HepG2 (cell line): ENCODE measurements around the gene AKIP1. TPM values are rescaled to one million over a fixed set of nuclear protein-coding genes. Genes with fewer than 3 reads are reported as not detected.

ENCODE experiments used
- ATAC-seq: fragments of 200-7000 bp; cut with Tn5 transposase; 3 replicates; pipeline ENCODE4 v1.9.1; 2020; ENCODE audit warnings: mild to moderate bottlenecking, moderate library complexity
- BruUV-seq: library from RNA; stranded (reverse); fragments of 400-500 nt; replicated peaks from 2 replicates; lab custom pipeline; 2021; lab: Mats Ljungman, UMichigan
- CTCF ChIA-PET: fragments of 300-600 bp; formaldehyde crosslinking; extraction: SDS; loops from one replicate; lab custom pipeline; 2021; ENCODE audit warnings: low total read pairs, inconsistent platforms, low intra/inter-chr PET ratio; lab: Yijun Ruan, JAX
- POLR2A ChIA-PET: fragments of 350-600 bp; sonication (Branson Sonifier 250); formaldehyde crosslinking; loops from one replicate; lab custom pipeline; 2020; ENCODE audit warnings: antibody characterized with exemption, inconsistent platforms; lab: Yijun Ruan, JAX
- DNase-seq: peaks from one replicate; pipeline ENCODE4 v3.0.0-alpha.2; 2015; ENCODE audit warnings: low spot score
- FAIRE-seq: peaks from 3 replicates; lab custom pipeline; 2011; peaks lifted over from hg19 to GRCh38; lab: Jason Lieb, UNC
- H2AFZ ChIP-seq: one replicate; pipeline ENCODE4 v1.6.1; 2011; ENCODE audit warnings: low read length, inconsistent platforms
- H3K27ac ChIP-seq: fragments of 300-600 bp; 3 replicates; pipeline ENCODE4 v1.8.0; 2011; ENCODE audit warnings: mixed run types, mild to moderate bottlenecking, mixed read lengths, low read length, inconsistent platforms; ENCODE audit not compliant: insufficient read depth; ENCODE audit errors: extremely low read length
- H3K27me3 ChIP-seq, 2 experiments: fragments of 200-600 bp in 1 of 2; 2 replicates in 1 of 2; 3 replicates in 1 of 2; pipeline versions ENCODE4 v1.6.0 to v1.8.0; 2011; ENCODE audit warnings: low read length in 2 of 2, mild to moderate bottlenecking in 2 of 2, moderate library complexity in 2 of 2, inconsistent platforms in 1 of 2; ENCODE audit not compliant: insufficient read depth in 2 of 2, control insufficient read depth in 1 of 2
- H3K36me3 ChIP-seq, 2 experiments: fragments of 200-600 bp in 1 of 2; replicated peaks in 1 of 2; 2 replicates in 1 of 2; 3 replicates in 1 of 2; pipeline versions ENCODE4 v1.5.1 to v1.8.0; 2011; ENCODE audit warnings: low read length in 2 of 2, inconsistent platforms in 1 of 2; ENCODE audit not compliant: insufficient read depth in 2 of 2, control insufficient read depth in 1 of 2
- H3K4me1 ChIP-seq: 2 replicates; pipeline ENCODE4 v1.5.1; 2012; ENCODE audit warnings: low read length, inconsistent platforms; ENCODE audit not compliant: insufficient read depth
- H3K4me2 ChIP-seq: 2 replicates; pipeline ENCODE4 v1.6.0; 2011; ENCODE audit warnings: low read depth, low read length, inconsistent platforms
- H3K4me3 ChIP-seq, 3 experiments: fragments of 200-600 bp in 1 of 3; sonication (generic), shearing (Covaris generic) in 1 of 3; replicated peaks in 1 of 3; 2 replicates each; pipeline ENCODE4 v1.5.1; 2011 to 2016; ENCODE audit warnings: low read length in 3 of 3, inconsistent platforms in 2 of 3, low read depth in 2 of 3, mild to moderate bottlenecking in 2 of 3, control low read depth in 1 of 3, mixed read lengths in 1 of 3; ENCODE audit not compliant: insufficient read depth in 1 of 3
- H3K79me2 ChIP-seq: one replicate; pipeline ENCODE4 v1.6.1; 2011; ENCODE audit warnings: low read length, inconsistent platforms; ENCODE audit not compliant: insufficient read depth
- H3K9ac ChIP-seq: 2 replicates; pipeline ENCODE4 v1.6.0; 2011; ENCODE audit warnings: mild to moderate bottlenecking, low read depth, low read length, inconsistent platforms; ENCODE audit not compliant: insufficient read depth
- H3K9me3 ChIP-seq: 2 replicates; pipeline ENCODE4 v1.5.1; 2012; ENCODE audit warnings: mild to moderate bottlenecking, low read length
- H4K20me1 ChIP-seq: 2 replicates; pipeline ENCODE4 v1.6.0; 2011; ENCODE audit warnings: inconsistent platforms, mild to moderate bottlenecking, low read length, moderate library complexity; ENCODE audit not compliant: insufficient read depth
- GATAD1 ChIP-seq: IDR thresholded peaks from 2 replicates; pipeline ENCODE4 v1.6.1; 2016; ENCODE audit warnings: missing genetic modification reagents, missing compliant biosample characterization
- GFI1 ChIP-seq: sonication (generic); formaldehyde crosslinking; IDR thresholded peaks from 2 replicates; pipeline ENCODE4 v1.5.0; 2020; ENCODE audit warnings: missing genetic modification reagents, mild to moderate bottlenecking, borderline replicate concordance
- MYNN ChIP-seq: sonication (generic); formaldehyde crosslinking; IDR thresholded peaks from 2 replicates; pipeline ENCODE4 v1.4.0; 2020; ENCODE audit warnings: mild to moderate bottlenecking, low read depth, missing genetic modification reagents
- TCF7 ChIP-seq: sonication (generic); IDR thresholded peaks from 2 replicates; pipeline ENCODE4 v1.6.1; 2016; ENCODE audit warnings: antibody characterized with exemption, low read depth
- ZFAT ChIP-seq: sonication (generic); formaldehyde crosslinking; conservative IDR thresholded peaks from 2 replicates; pipeline ENCODE4 v1.8.1; 2023; ENCODE audit warnings: missing genetic modification reagents, inconsistent platforms
- ZNF468 ChIP-seq: sonication (generic); formaldehyde crosslinking; IDR thresholded peaks from 2 replicates; pipeline ENCODE4 v1.8.0; 2022; ENCODE audit warnings: mild to moderate bottlenecking, moderate library complexity, missing genetic modification reagents
- ZNF572 ChIP-seq: sonication (generic); formaldehyde crosslinking; IDR thresholded peaks from 2 replicates; pipeline ENCODE4 v1.5.1; 2020; ENCODE audit warnings: mild to moderate bottlenecking, missing genetic modification reagents
- ZNF749 ChIP-seq: sonication (generic); formaldehyde crosslinking; IDR thresholded peaks from 2 replicates; pipeline ENCODE4 v1.8.0; 2022; ENCODE audit warnings: mild to moderate bottlenecking, missing genetic modification reagents, moderate library complexity, borderline replicate concordance
- ZNF781 ChIP-seq: sonication (generic); formaldehyde crosslinking; IDR thresholded peaks from 2 replicates; pipeline ENCODE4 v1.5.1; 2020; ENCODE audit warnings: borderline replicate concordance, mild to moderate bottlenecking, missing genetic modification reagents; ENCODE audit errors: not compliant biosample characterization
- WGBS: methylation state at CpG from one replicate; pipeline ENCODE4 v1.1.6; 2017; ENCODE audit warnings: low lambda C conversion rate; 5-methylcytosine and 5-hydroxymethylcytosine counted together
- in situ Hi-C: cut with HindIII; loops from 2 replicates; pipeline ENCODE4 v1.10.0; 2017; ENCODE audit warnings: low pct_unique_long_range_greater_than_20kb; ENCODE audit not compliant: extremely low pct_ligation_motif_present
- intact Hi-C: fragments of 100-400 bp; cut with micrococcal nuclease; formaldehyde crosslinking; loops from one replicate; pipeline ENCODE4 v1.10.0; 2022; ENCODE audit not compliant: unreplicated experiment
- polyA plus RNA-seq, 8 experiments: library from polyadenylated mRNA; depleted of rRNA in 3 of 8; stranded (reverse) in 7 of 8; unstranded in 1 of 8; fragments of >200 nt; fragmentation: Illumina TruSeq in 4 of 8; extraction: Trizol in 4 of 8; gene quantifications; 2 replicates each; pipeline versions ENCODE4 v1.2.1 to v1.2.3, GENCODE V29; 2011 to 2016; ENCODE audit warnings: low read depth in 4 of 8, missing spikeins in 1 of 8, mixed read lengths in 1 of 8; ENCODE audit not compliant: insufficient read depth in 1 of 8
- total RNA-seq, 5 experiments: library from RNA; depleted of rRNA; stranded (reverse); fragments of >200 nt; fragmentation: Illumina TruSeq; extraction: Trizol; gene quantifications; 2 replicates each; pipeline ENCODE4 v1.2.3, GENCODE V29; 2016; ENCODE audit warnings: low read depth in 1 of 5
- TF ChIP-seq, protein P1 (sequence below): sonication (generic); formaldehyde crosslinking; IDR thresholded peaks from 2 replicates; pipeline ENCODE4 v1.4.0; 2020; ENCODE audit warnings: missing genetic modification reagents
- TF ChIP-seq, protein P2 (sequence below): sonication (generic); formaldehyde crosslinking; IDR thresholded peaks from 2 replicates; pipeline ENCODE4 v1.5.0; 2020; ENCODE audit warnings: missing genetic modification reagents, mild to moderate bottlenecking, borderline replicate concordance

The AKIP1 gene
- total and polyA plus RNA-seq, 2 of the 13 experiments (the other 11 are each of a cell fraction or from before 2014, with no cell fraction given): 10.0 to 20.3 TPM

DNA sequence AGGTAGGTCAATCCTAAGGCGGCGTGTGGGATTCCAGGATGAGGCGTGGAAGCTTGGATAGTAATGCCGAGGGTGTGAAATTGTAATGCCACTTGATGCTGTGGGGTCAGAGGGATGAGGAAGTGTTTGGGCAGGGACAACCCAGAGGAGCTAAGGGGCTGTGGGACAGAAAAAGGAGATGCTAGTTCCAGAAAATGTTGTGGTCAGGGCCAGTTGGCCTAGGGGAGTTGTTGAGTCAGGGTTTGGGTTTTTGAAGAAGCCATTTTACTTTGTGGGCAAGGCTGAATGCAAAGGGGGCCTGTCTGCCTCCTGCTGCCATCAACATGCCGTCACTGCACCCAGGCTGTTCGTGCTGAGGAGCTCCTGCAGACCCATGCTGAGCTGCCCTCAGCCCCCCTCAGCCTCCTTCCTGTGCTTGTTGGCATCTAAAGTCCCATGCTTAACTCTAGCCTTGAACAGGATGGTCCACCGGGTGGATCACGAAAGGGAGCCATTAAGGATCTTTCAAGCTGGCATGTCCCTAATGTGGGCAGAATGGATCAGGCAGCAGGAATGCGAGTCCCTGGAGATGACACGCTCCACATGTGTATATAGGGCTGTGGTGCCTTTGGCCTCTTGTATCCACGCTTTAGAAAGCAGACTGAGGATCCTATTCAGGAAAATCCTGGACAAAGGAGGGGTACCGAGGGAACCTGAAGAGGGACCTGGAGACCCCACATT lies 19.6 kb downstream of the AKIP1 start:
- H4K20me1 ChIP-seq: no peaks in the 10 kb centered on the region
- no peak for DNase-seq
- H3K79me2 ChIP-seq: no peaks in the 10 kb centered on the region
- H3K36me3 ChIP-seq: no peaks in the 10 kb centered on the region
- ChIA-PET POLR2A (no interaction called here), CTCF (no interaction called here)
- intact Hi-C loops (no loop called here), in situ Hi-C loops (no loop called here)
- no TSS peak for BruUV-seq
- no peak for FAIRE-seq
- no peak for ATAC-seq
- H2AFZ ChIP-seq: no peak overlapping the region
- H3K9ac ChIP-seq: no peak overlapping the region
- H3K27me3 ChIP-seq: no peaks in the 10 kb centered on the region
- H3K4me3 ChIP-seq: no peak overlapping the region
- no peak overlapping the region for H3K27ac ChIP-seq
- no peaks in the 10 kb centered on the region for H3K9me3 ChIP-seq
- TF ChIP-seq ZNF781 (CRISPR knock-in tag): no peak
- no peak for TF ChIP-seq MYNN (CRISPR knock-in tag)
- TF ChIP-seq ZNF749 (CRISPR knock-in tag): no peak
- TF ChIP-seq ZFAT (CRISPR knock-in tag): no peak
- TF ChIP-seq TCF7: no peak
- no peak for TF ChIP-seq ZNF468 (CRISPR knock-in tag)
- TF ChIP-seq, protein P1, sequence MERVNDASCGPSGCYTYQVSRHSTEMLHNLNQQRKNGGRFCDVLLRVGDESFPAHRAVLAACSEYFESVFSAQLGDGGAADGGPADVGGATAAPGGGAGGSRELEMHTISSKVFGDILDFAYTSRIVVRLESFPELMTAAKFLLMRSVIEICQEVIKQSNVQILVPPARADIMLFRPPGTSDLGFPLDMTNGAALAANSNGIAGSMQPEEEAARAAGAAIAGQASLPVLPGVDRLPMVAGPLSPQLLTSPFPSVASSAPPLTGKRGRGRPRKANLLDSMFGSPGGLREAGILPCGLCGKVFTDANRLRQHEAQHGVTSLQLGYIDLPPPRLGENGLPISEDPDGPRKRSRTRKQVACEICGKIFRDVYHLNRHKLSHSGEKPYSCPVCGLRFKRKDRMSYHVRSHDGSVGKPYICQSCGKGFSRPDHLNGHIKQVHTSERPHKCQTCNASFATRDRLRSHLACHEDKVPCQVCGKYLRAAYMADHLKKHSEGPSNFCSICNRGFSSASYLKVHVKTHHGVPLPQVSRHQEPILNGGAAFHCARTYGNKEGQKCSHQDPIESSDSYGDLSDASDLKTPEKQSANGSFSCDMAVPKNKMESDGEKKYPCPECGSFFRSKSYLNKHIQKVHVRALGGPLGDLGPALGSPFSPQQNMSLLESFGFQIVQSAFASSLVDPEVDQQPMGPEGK: no peak
- TF ChIP-seq GATAD1 (CRISPR knock-in tag): no peak
- TF ChIP-seq ZNF572 (CRISPR knock-in tag): no peak
- TF ChIP-seq, protein P2, sequence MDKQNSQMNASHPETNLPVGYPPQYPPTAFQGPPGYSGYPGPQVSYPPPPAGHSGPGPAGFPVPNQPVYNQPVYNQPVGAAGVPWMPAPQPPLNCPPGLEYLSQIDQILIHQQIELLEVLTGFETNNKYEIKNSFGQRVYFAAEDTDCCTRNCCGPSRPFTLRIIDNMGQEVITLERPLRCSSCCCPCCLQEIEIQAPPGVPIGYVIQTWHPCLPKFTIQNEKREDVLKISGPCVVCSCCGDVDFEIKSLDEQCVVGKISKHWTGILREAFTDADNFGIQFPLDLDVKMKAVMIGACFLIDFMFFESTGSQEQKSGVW (CRISPR knock-in tag): no peak
- no peak for TF ChIP-seq GFI1 (CRISPR knock-in tag)
- 93% methylated on average over 7 of the region's 12 CpGs for WGBS
- no peak overlapping the region for H3K4me2 ChIP-seq
- peaks cover 7% of the 10 kb centered on the region; the same call in 1 of the 2 replicates for H3K4me1 ChIP-seq
